ENCODE measurements around the gene PTPRE.

- TF ChIP-seq MAX (IDR thresholded peaks at IDR 0.05; ENCODE audit: low read depth, low read length) (no peak), CTCF (IDR thresholded peaks at IDR 0.05 in 2 of 3, conservative IDR thresholded peaks at IDR 0.05 in 1 of 3; ENCODE audit: control insufficient read depth in 2 of 3, extremely low read depth in 1 of 3, insufficient read depth in 1 of 3, low read depth in 3 of 3, low read length in 3 of 3) (no peak), NBN (IDR thresholded peaks at IDR 0.05) (no peak), NR2F1 (conservative IDR thresholded peaks at IDR 0.05) (peak; percentile 58; the same call in 1 of the 2 replicates), EZH2 (IDR thresholded peaks at IDR 0.05; ENCODE audit: borderline replicate concordance, control insufficient read depth, low read depth, low read length) (no peak), ZNF592 (IDR thresholded peaks at IDR 0.05) (no peak)
Observed at GRCh38 chr10:127880557-127880956, 26.3 kb upstream of the PTPRE start.
